Right ventricle myocardium inferior (tissue), 1 donor: ENCODE results near the gene GALC. TPM values are rescaled to one million over a fixed set of nuclear protein-coding genes. Genes with fewer than 3 reads are reported as not detected.

Experiments
- ATAC-seq: fragments of 200-7000 bp; cut with Tn5 transposase; one replicate; pipeline ENCODE4 v1.9.1; 2020; ENCODE audit warnings: mild to moderate bottlenecking, moderate library complexity
- DNase-seq: peaks from one replicate; pipeline ENCODE4 v3.0.0; 2021; ENCODE audit errors: missing footprints
- intact Hi-C: fragments of 100-400 bp; cut with DNase I; formaldehyde crosslinking; loops from one replicate; pipeline ENCODE4 v1.11.0; 2022
- total RNA-seq: library from RNA; stranded (reverse); fragmentation: NEBNext Ultra II Directional; extraction: Animal tissue kit (Norgen Biotek cat#: 25700); gene quantifications from one replicate; pipeline ENCODE4 v1.2.1, GENCODE V29; 2021
- donor health status: DM: no; HTN: yes; CAD: no; lungs with severe emphysema.

GALC gene
- total RNA-seq, 1 donor from 2014 or later: 11.1 TPM

- intact Hi-C loops: no loop called here
- no peak for DNase-seq
- ATAC-seq: peak; percentile 86
Measured at GRCh38 chr14:87979689-87980088, 13.3 kb downstream of the GALC start.

- intact Hi-C loops: no loop called here
- DNase-seq: no peak
- ATAC-seq: no peak
Measured at GRCh38 chr14:87975636-87976035, 17.3 kb downstream of the GALC start.

- intact Hi-C loops: no loop called here
- ATAC-seq: no peak
- no peak for DNase-seq
Measured at GRCh38 chr14:87971010-87971409, 22.0 kb downstream of the GALC start.

- intact Hi-C loops: no loop called here
- ATAC-seq: no peak
- DNase-seq: no peak
Measured at GRCh38 chr14:87967496-87967895, 25.5 kb downstream of the GALC start.

GRCh38 chr14:87966816-87967215 is 26.2 kb downstream of the GALC start:
- intact Hi-C loops: no loop called here
- ATAC-seq: no peak
- no peak for DNase-seq

GRCh38 chr14:87961246-87961645 is 31.7 kb downstream of the GALC start:
- no peak for DNase-seq
- ATAC-seq: no peak
- intact Hi-C loops: no loop called here

- ATAC-seq (no peak), DNase-seq (no peak)
- intact Hi-C loops: no loop called here
Measured at GRCh38 chr14:87960013-87960787, 32.8 kb downstream of the GALC start.

GRCh38 chr14:87955501-87955900 is 37.5 kb downstream of the GALC start:
- intact Hi-C loops: no loop called here
- ATAC-seq (no peak), DNase-seq (no peak)

- no peak for DNase-seq
- intact Hi-C loops: no loop called here
- ATAC-seq: no peak
Measured at GRCh38 chr14:87952307-87953094, 40.5 kb downstream of the GALC start.

- ATAC-seq: no peak
- intact Hi-C loops: loop anchor here (5.0 kb wide), 1 partner anchor 222 kb away; no protein-coding TSS in a partner anchor
Measured at GRCh38 chr14:87944987-87945604, 47.9 kb downstream of the GALC start.

GRCh38 chr14:87940894-87941293 is 52.1 kb downstream of the GALC start:
- intact Hi-C loops: loop anchor here (5.0 kb wide), 1 partner anchor 226 kb away; no protein-coding TSS in a partner anchor
- DNase-seq: no peak
- no peak for ATAC-seq

More at GRCh38 chr14:87944987-87945604, 47.9 kb downstream of the GALC start:
- DNase-seq: no peak

- DNase-seq (no peak), ATAC-seq (no peak)
- intact Hi-C loops: loop anchor here (5.0 kb wide), 1 partner anchor 227 kb away; no protein-coding TSS in a partner anchor
Measured at GRCh38 chr14:87940382-87940781, 52.6 kb downstream of the GALC start.

- intact Hi-C loops: no loop called here
- ATAC-seq (no peak), DNase-seq (no peak)
Measured at GRCh38 chr14:87935886-87936285, 57.1 kb downstream of the GALC start.

- ATAC-seq (no peak), DNase-seq (no peak)
- intact Hi-C loops: no loop called here
Measured at GRCh38 chr14:87935081-87935828, 57.7 kb downstream of the GALC start.

GRCh38 chr14:87934185-87934584 is 58.8 kb downstream of the GALC start:
- no peak for ATAC-seq
- intact Hi-C loops: no loop called here
- no peak for DNase-seq

GRCh38 chr14:87916886-87917275 is 76.1 kb downstream of the GALC start:
- DNase-seq: no peak
- intact Hi-C loops: no loop called here

GRCh38 chr14:87916103-87916885 is 76.7 kb downstream of the GALC start:
- intact Hi-C loops: no loop called here
- peak; percentile 16 for ATAC-seq
- peak; percentile 52 for DNase-seq

More at GRCh38 chr14:87916886-87917275, 76.1 kb downstream of the GALC start:
- ATAC-seq: no peak

- DNase-seq: no peak
- intact Hi-C loops: no loop called here
- ATAC-seq: no peak
Measured at GRCh38 chr14:87908550-87908949, 84.4 kb downstream of the GALC start.
